Neural cell (in vitro differentiated cells): ENCODE data around the gene PEAK3.

Experiments used
- CTCF ChIP-seq: fragments of 450-650 bp; IDR thresholded peaks from 2 replicates; pipeline ENCODE4 v1.5.1; 2014; ENCODE audit warnings: antibody characterized with exemption, mild to moderate bottlenecking, moderate library complexity; ENCODE audit not compliant: poor library complexity, severe bottlenecking
- EZH2 ChIP-seq: fragments of 200-600, 300-800 bp; shearing (Covaris generic), sonication (generic); IDR thresholded peaks from 2 replicates; pipeline ENCODE4 v1.6.1; 2014; ENCODE audit warnings: antibody characterized with exemption, low read length, borderline replicate concordance, mild to moderate bottlenecking; ENCODE audit not compliant: insufficient read depth, poor library complexity, severe bottlenecking
- MXI1 ChIP-seq: fragments of 450-650 bp; conservative IDR thresholded peaks from 2 replicates; pipeline ENCODE4 v1.6.1; 2014; ENCODE audit warnings: antibody characterized with exemption, mild to moderate bottlenecking; ENCODE audit not compliant: poor library complexity, severe bottlenecking
- POLR2AphosphoS5 ChIP-seq: IDR thresholded peaks from 2 replicates; pipeline ENCODE4 v1.6.1; 2012
- RAD21 ChIP-seq: fragments of 450-650 bp; conservative IDR thresholded peaks from 2 replicates; pipeline ENCODE4 v1.6.1; 2014; ENCODE audit warnings: antibody characterized with exemption, mild to moderate bottlenecking, moderate library complexity
- REST ChIP-seq: IDR thresholded peaks from 2 replicates; pipeline ENCODE4 v1.6.1; 2012; ENCODE audit warnings: borderline replicate concordance
- SMC3 ChIP-seq: fragments of 450-650 bp; conservative IDR thresholded peaks from 2 replicates; pipeline ENCODE4 v1.6.1; 2014; ENCODE audit warnings: antibody characterized with exemption, mild to moderate bottlenecking, moderate library complexity; ENCODE audit not compliant: poor library complexity
- TAF1 ChIP-seq: IDR thresholded peaks from 2 replicates; pipeline ENCODE4 v1.6.1; 2012; ENCODE audit warnings: low read depth

- TF ChIP-seq CTCF (no peak), SMC3 (no peak), EZH2 (no peak), TAF1 (no peak), RAD21 (no peak), POLR2AphosphoS5 (no peak), MXI1 (no peak), REST (no peak)
These were observed 6.2 kb downstream of the PEAK3 start for GRCh38 chr19:2275588-2276428.
